Activated B cell treated with CpG ODN at 0.5 μM for 24 hours (primary cell): ENCODE data around the gene FAM227A. TPM values are rescaled to one million over a fixed set of nuclear protein-coding genes. Genes with fewer than 3 reads are reported as not detected.

Source experiments
- ATAC-seq: fragments of 200-7000 bp; cut with Tn5 transposase; one replicate; pipeline ENCODE4 v1.10.0; 2021; ENCODE audit warnings: low read depth, mild to moderate bottlenecking, moderate library complexity
- CTCF ChIA-PET: fragments of 350-600 bp; sonication (Branson Sonifier 250); formaldehyde crosslinking; loops from one replicate; lab custom pipeline; 2021; ENCODE audit warnings: antibody characterized with exemption; lab: Charles Lee
- POLR2A ChIA-PET: fragments of 350-600 bp; sonication (Branson Sonifier 250); formaldehyde crosslinking; loops from one replicate; lab custom pipeline; 2021; ENCODE audit warnings: antibody characterized with exemption; lab: Charles Lee
- DNase-seq: peaks from one replicate; pipeline ENCODE4 v3.0.0; 2022
- H3K27ac Mint-ChIP-seq: one replicate; pipeline ENCODE4 v1.8.0; 2020; ENCODE audit warnings: mixed read lengths
- H3K27me3 Mint-ChIP-seq: one replicate; pipeline ENCODE4 v1.8.0; 2021; ENCODE audit warnings: mixed read lengths
- H3K36me3 Mint-ChIP-seq: one replicate; pipeline ENCODE4 v1.8.0; 2021; ENCODE audit warnings: low read depth, mixed read lengths
- H3K4me1 Mint-ChIP-seq: one replicate; pipeline ENCODE4 v1.8.0; 2021; ENCODE audit warnings: mixed read lengths
- H3K4me3 Mint-ChIP-seq: one replicate; pipeline ENCODE4 v1.8.0; 2020; ENCODE audit warnings: mild to moderate bottlenecking, mixed read lengths
- H3K9me3 Mint-ChIP-seq: one replicate; pipeline ENCODE4 v1.8.0; 2020; ENCODE audit warnings: mixed read lengths
- intact Hi-C: fragments of 100-400 bp; cut with micrococcal nuclease; formaldehyde crosslinking; loops from one replicate; pipeline ENCODE4 v1.15.1; 2024
- total RNA-seq: library from RNA; stranded (reverse); gene quantifications from 2 replicates; pipeline ENCODE4 v1.2.3, GENCODE V29; 2022
- TF ChIP-seq, protein P1 (sequence below): fragments of 200-600 bp; IDR thresholded peaks from one replicate; pipeline ENCODE4 v1.8.0; 2022; ENCODE audit warnings: antibody characterized with exemption, mild to moderate bottlenecking

FAM227A gene
- total RNA-seq, 1 donor from 2014 or later: 0.20 TPM

DNA sequence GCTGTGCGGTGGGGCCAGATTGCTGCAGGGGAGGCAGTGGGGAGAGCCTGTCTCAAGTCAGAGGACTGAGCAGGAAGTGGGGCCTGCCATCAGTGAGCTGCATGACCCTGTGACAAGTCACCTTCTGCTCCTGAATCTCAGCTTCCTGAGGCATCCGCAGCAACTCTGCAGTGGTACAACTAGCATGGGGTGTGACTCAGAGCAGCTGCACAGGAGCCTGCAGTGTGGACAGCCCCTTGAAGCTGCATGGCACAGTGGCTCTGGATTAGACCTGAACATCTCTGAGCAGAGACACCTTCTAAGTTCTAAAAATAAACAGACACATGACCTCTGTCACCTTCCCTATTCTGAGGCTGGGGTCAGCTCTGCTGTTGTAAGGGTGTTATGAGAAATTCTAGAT, 18.0 kb downstream of the FAM227A start:
- Mint-ChIP-seq H3K27me3 (peaks cover 11% of the 10 kb centered on the region), H3K9me3 (no peaks in the 10 kb centered on the region), H3K4me1 (no peaks in the 10 kb centered on the region), H3K4me3 (no peak overlapping the region), H3K36me3 (no peaks in the 10 kb centered on the region), H3K27ac (no peak overlapping the region)
- CTCF ChIA-PET: no interaction called here
- ATAC-seq: no peak
- no peak for DNase-seq
- TF ChIP-seq, protein P1, sequence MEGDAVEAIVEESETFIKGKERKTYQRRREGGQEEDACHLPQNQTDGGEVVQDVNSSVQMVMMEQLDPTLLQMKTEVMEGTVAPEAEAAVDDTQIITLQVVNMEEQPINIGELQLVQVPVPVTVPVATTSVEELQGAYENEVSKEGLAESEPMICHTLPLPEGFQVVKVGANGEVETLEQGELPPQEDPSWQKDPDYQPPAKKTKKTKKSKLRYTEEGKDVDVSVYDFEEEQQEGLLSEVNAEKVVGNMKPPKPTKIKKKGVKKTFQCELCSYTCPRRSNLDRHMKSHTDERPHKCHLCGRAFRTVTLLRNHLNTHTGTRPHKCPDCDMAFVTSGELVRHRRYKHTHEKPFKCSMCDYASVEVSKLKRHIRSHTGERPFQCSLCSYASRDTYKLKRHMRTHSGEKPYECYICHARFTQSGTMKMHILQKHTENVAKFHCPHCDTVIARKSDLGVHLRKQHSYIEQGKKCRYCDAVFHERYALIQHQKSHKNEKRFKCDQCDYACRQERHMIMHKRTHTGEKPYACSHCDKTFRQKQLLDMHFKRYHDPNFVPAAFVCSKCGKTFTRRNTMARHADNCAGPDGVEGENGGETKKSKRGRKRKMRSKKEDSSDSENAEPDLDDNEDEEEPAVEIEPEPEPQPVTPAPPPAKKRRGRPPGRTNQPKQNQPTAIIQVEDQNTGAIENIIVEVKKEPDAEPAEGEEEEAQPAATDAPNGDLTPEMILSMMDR: no peak
- POLR2A ChIA-PET: no interaction called here
- intact Hi-C loops: no loop called here

DNA sequence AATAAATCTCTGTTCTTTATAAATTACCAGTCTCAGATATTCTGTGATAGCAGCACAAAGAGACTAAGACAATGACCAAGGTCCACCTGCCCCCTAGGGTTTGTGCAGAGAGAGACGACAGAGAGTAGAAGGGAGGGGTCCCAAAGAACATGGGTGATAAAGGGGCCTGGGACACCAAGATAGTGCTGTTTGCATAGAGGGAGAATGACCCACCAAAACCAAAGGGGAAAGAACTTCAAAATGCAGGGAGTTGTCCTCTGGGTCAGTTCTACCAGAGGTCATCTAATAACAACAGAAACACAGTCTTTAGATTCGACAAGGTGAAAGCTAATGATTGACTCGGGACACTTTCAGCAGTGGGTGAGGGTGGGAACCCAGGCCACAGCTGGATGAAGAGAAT, 23.7 kb downstream of the FAM227A start:
- peaks cover 8% of the 10 kb centered on the region for H3K27me3 Mint-ChIP-seq
- no peak for DNase-seq
- no peak overlapping the region for H3K4me3 Mint-ChIP-seq
- ChIA-PET POLR2A (no interaction called here), CTCF (no interaction called here)
- ATAC-seq: no peak
- H3K4me1 Mint-ChIP-seq: no peaks in the 10 kb centered on the region
- no peaks in the 10 kb centered on the region for H3K36me3 Mint-ChIP-seq
- TF ChIP-seq, protein P1: no peak
- H3K27ac Mint-ChIP-seq: no peak overlapping the region
- no peaks in the 10 kb centered on the region for H3K9me3 Mint-ChIP-seq
- intact Hi-C loops: no loop called here

DNA sequence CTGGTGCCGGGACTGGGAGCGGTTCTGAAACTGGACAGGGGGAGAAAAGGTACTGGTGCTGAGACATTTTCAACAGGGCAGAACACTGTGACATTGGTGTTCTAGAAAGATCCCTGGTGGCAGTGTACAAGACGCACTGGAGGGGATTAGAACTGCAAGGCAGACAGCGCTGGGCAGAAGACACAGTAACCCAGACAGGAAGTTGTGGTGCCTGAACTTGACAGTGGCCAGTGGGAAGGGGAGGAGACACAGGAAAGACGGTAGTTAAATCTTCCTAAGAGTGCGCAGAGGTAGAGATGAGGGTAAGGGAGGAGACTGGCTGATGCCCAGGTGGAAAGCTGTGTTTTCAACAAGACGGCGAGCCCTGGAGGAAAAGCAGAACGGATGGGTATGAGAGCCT, 24.5 kb downstream of the FAM227A start:
- Mint-ChIP-seq H3K4me1 (no peaks in the 10 kb centered on the region), H3K27me3 (peaks cover 8% of the 10 kb centered on the region), H3K36me3 (no peaks in the 10 kb centered on the region), H3K27ac (no peak overlapping the region), H3K4me3 (no peak overlapping the region), H3K9me3 (no peaks in the 10 kb centered on the region)
- no peak for ATAC-seq
- ChIA-PET POLR2A (no interaction called here), CTCF (no interaction called here)
- intact Hi-C loops: no loop called here
- no peak for DNase-seq
- TF ChIP-seq, protein P1: no peak

DNA sequence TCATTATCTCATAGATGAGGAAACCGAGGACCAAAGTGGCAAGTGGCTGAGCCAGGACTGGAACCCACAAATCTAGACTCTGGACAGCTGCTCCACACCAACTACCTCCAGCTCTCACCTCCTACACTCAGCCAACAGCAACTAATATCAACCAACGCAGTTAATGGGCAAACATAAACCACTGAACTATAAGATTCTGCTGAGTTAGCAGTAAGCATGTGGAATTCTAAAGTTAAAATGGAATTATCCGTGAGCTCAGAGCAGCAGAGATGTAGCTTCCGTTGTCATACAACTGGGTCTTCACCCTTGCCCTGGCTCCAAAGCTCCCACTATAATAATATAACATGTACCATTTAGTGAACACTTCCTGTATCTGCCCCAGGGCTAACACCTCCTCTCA, 27.1 kb downstream of the FAM227A start:
- Mint-ChIP-seq H3K27me3 (peaks cover 8% of the 10 kb centered on the region), H3K36me3 (no peaks in the 10 kb centered on the region), H3K9me3 (no peaks in the 10 kb centered on the region), H3K27ac (no peak overlapping the region), H3K4me1 (no peaks in the 10 kb centered on the region), H3K4me3 (no peak overlapping the region)
- intact Hi-C loops: no loop called here
- POLR2A ChIA-PET: no interaction called here
- TF ChIP-seq, protein P1: no peak
- no peak for DNase-seq
- CTCF ChIA-PET: no interaction called here
- ATAC-seq: no peak

DNA sequence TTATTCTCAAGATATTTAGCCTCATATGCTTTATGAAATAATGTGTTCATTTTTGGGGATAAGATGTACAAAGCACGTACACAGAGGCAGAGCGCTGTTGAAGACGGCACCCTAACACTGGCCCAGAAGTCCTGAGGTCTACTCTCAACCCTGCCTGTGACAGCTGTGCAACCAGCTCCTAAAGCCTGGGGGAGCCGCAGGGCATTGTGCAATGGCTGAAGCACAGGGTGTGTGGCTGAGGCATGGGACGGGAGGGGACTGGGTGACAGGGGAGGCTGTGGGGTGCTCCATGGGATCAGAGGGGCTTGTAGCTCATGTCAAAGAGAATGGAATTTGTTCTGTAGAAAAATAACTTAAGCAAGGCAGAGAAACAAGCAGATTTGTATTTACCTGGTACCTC, 27.7 kb downstream of the FAM227A start:
- intact Hi-C loops: no loop called here
- no peak overlapping the region for H3K27ac Mint-ChIP-seq
- TF ChIP-seq, protein P1: no peak
- H3K9me3 Mint-ChIP-seq: no peaks in the 10 kb centered on the region
- ChIA-PET POLR2A (interaction anchor here (0.5 kb wide), 1 partner anchor 159 kb away, joined by 3 read pairs; no protein-coding TSS in a partner anchor), CTCF (no interaction called here)
- DNase-seq: no peak
- no peak overlapping the region for H3K4me3 Mint-ChIP-seq
- no peaks in the 10 kb centered on the region for H3K36me3 Mint-ChIP-seq
- no peak for ATAC-seq
- H3K27me3 Mint-ChIP-seq: peaks cover 8% of the 10 kb centered on the region
- H3K4me1 Mint-ChIP-seq: no peaks in the 10 kb centered on the region
